GM10266 (cell line): Measurements from ENCODE around the gene TOP3A.

Experiments
- DNase-seq: peaks from one replicate; pipeline ENCODE4 v3.0.0; 2012; ENCODE audit errors: extremely low spot score
- TF ChIP-seq, protein P1 (sequence below): IDR thresholded peaks from 2 replicates; pipeline ENCODE4 v1.5.1; 2012; ENCODE audit warnings: mild to moderate bottlenecking, low read depth; ENCODE audit not compliant: control insufficient read depth, insufficient read depth; ENCODE audit errors: missing control alignments

The TOP3A gene

DNA sequence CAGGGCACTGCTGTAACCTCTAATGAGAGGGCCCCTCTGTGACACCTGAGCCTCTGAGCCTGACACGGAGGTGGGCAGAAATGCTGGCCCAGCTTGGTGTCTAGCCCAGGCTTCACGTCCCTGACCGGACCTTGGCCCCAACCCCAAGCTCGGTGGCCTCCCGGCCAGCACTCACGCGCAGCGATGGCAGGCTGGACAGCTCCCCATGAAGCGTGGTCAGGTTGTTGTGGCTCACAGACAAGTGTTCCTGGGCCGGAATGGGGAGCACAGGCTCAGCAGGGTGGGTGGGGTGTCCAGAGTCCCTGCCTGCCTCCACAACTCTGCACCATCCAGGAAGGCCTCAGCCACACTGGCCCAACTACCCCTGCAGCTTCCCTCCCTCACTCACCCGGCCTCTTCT lies 58.4 kb downstream of the TOP3A start:
- TF ChIP-seq, protein P1, sequence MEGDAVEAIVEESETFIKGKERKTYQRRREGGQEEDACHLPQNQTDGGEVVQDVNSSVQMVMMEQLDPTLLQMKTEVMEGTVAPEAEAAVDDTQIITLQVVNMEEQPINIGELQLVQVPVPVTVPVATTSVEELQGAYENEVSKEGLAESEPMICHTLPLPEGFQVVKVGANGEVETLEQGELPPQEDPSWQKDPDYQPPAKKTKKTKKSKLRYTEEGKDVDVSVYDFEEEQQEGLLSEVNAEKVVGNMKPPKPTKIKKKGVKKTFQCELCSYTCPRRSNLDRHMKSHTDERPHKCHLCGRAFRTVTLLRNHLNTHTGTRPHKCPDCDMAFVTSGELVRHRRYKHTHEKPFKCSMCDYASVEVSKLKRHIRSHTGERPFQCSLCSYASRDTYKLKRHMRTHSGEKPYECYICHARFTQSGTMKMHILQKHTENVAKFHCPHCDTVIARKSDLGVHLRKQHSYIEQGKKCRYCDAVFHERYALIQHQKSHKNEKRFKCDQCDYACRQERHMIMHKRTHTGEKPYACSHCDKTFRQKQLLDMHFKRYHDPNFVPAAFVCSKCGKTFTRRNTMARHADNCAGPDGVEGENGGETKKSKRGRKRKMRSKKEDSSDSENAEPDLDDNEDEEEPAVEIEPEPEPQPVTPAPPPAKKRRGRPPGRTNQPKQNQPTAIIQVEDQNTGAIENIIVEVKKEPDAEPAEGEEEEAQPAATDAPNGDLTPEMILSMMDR, result no peak
- no peak for DNase-seq

DNA sequence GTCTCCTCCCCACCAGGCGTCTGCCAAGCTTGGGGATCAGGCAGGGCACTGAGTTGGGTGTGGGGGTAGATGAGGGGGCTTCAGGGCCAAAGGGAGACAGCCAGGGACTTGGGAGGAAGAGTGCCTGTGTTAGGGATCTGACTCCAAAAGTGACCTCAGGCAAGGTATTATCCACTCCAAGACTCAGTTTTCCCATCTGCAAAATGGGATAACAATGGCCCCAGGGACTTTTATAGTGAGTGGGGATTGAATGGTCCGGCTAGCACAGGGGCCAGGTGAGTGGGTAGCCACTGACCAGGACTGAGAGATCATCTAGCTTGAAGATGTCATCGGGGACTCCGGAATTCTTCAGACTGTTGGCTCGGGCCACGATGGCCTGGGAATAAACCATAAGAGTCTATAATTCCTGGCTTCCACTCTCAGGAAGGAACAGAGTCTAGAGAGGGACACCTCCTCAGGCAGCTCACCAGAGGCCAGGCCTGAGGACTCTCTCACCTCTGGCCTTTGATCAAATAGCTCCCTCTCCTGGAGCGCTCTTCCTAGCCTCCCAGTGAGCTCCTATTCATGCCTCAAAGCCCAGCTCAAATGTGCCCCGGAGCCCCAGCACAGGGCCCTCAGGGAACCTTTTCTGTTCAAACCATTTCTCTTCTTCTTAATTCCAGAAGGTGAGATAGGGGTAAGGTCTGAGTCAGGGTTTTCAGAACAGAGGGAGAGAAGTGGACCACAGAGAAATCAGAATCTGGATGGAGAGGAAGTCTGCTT lies 59.7 kb downstream of the TOP3A start:
- no peak for DNase-seq
- TF ChIP-seq, protein P1, result no peak

DNA sequence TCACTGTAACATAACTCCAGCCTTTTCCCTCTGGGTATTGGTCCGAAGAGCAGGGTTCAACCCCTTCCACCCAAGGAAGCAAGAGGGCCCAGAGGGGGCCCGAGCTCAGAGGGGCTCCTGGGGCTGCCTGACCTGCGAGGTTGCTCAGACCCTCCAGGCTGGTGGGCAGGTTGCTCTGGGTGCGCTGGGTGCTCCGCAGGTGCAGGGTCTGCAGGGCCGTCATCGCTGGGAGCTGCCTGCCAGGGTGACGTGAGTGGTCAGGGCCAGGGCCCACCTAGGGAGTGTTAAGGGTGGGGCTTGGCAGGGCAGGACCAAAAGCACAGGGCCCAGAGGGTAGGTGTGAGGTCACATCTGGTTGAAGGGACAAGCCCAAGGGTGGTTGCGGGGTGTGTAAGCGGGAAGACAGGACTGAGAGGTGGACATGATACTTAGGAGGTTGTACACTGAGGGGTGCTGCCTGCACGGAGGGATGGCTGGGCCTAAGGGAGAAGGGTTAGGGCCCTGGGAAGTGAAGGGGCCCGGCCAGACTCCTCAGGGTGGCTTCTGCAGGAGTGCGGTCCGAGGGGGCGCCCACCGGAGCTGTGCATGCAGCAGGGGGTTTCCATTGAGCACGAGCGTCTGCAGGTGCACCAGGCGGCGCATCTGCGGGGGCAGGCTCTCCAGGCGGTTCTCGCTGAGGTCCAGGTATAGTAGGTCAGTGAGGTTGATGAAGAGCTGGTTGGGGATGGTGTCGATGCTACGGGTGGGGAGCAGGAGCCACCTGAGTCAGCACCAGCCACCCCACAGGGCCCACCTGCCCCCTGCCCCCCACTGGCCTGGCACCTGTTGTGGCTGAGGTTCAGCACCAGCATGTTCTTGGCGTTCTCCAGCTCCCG lies 60.6 kb downstream of the TOP3A start:
- TF ChIP-seq, protein P1, result no peak
- no peak for DNase-seq

DNA sequence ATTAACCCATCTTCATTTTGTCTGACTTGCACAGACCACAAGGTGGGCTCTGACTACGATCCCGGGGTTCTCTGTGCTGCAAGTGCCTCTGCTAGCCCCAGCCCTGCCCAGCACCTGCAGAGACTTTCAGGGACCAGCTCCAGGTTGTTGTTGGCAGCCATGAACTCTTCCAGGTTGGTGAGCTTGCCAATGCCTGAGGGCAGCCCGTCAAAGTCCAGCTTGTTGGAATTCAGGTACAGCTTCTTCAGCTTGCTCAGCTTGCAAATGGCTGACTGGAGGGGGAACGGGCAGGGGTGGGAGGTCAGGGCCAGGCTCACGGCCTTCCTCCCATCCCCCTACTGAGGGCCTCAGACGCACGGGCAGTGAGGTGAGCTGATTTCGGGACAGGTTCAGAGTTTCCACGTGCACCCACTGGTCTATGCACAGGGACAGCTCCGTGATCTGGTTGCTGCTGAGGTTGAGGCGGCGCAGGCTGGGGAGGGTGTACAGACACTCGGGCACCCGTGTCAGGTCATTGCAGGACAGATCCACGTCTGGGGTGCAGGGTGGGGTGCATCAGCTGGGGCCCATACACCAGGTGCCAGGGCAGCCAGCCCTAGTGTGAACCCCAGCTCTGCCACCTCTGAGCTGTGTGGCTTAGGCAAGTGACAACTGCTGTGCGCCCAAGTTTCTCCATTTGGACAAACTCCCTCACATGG lies 61.5 kb downstream of the TOP3A start:
- no peak for DNase-seq
- TF ChIP-seq, protein P1, result no peak

DNA sequence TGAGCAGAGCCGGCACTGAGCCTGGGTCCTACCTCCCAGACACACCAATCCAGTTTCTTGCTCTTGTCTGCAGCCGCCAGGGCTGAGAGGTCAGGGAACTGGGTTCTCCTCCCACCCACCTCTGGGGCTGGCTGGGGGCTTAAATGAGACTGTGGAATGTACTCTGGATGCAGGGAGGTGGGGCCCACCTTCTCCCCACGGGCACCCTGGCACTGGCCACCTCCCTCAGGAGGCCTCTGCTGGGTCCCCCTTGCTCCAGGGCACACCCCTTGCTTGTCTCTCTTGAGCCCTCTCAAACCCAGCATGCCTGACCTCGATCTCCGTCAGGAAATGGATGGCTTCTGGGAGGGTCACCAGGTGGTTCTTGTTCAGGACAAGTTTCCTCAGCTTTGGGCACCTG lies 62.6 kb downstream of the TOP3A start:
- DNase-seq, result no peak
- TF ChIP-seq, protein P1, result no peak

DNA sequence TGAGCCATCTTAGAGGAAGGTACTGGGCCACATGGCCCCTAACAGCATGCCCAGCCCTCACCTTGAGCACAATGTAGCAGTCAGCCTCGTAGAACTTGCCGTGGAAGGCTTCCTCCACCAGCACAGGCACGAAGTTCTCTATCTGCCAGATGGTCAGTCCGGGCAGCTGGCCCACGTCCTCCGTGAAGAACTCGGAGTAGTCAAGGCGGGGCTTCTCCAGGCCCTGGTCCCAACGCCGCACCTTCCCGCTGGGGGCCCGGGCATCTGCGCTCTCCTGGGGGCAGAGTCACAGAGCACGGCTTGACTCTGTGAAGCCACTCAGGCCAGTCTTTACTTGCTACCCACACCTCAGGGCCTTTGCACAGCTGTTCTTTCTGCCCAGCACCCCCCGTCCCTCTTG lies 63.6 kb downstream of the TOP3A start:
- no peak for DNase-seq
- TF ChIP-seq, protein P1, result no peak
